Activated T-helper 17 cell treated with anti-CD3 and anti-CD28 coated beads, Interleukin-2, amount 50 U/mL, for 72 hours (primary cell): Measurements from ENCODE around the gene LRRTM2. TPM values are rescaled to one million over a fixed set of nuclear protein-coding genes. Genes with fewer than 3 reads are reported as not detected.
A peak's percentile ranks its signal among the peaks of the same experiment; 100 is the strongest.

Source experiments
- ATAC-seq: fragments of 150-1000 bp; cut with Tn5 transposase; replicated peaks from 2 replicates; pipeline ENCODE4 v1.10.0; 2021; ENCODE audit warnings: mild to moderate bottlenecking, moderate library complexity
- H3K27ac Mint-ChIP-seq: one replicate; pipeline ENCODE4 v1.8.0; 2022; ENCODE audit warnings: mixed read lengths
- H3K27me3 Mint-ChIP-seq: one replicate; pipeline ENCODE4 v1.8.0; 2022; ENCODE audit warnings: mixed read lengths
- H3K36me3 Mint-ChIP-seq: one replicate; pipeline ENCODE4 v1.8.0; 2022; ENCODE audit warnings: low read depth, mild to moderate bottlenecking, mixed read lengths
- H3K4me1 Mint-ChIP-seq: one replicate; pipeline ENCODE4 v1.8.0; 2022; ENCODE audit warnings: mixed read lengths
- H3K4me3 Mint-ChIP-seq: one replicate; pipeline ENCODE4 v1.8.0; 2022; ENCODE audit warnings: mild to moderate bottlenecking, mixed read lengths
- H3K9me3 Mint-ChIP-seq: one replicate; pipeline ENCODE4 v1.8.0; 2022; ENCODE audit warnings: mixed read lengths
- total RNA-seq, 2 donors: library from RNA; stranded (reverse); gene quantifications; one replicate each; pipeline ENCODE4 v1.2.3, GENCODE V29; 2022

Gene LRRTM2
- total RNA-seq, 2 donors from 2014 or later = 0.13 TPM; not detected in 1

DNA sequence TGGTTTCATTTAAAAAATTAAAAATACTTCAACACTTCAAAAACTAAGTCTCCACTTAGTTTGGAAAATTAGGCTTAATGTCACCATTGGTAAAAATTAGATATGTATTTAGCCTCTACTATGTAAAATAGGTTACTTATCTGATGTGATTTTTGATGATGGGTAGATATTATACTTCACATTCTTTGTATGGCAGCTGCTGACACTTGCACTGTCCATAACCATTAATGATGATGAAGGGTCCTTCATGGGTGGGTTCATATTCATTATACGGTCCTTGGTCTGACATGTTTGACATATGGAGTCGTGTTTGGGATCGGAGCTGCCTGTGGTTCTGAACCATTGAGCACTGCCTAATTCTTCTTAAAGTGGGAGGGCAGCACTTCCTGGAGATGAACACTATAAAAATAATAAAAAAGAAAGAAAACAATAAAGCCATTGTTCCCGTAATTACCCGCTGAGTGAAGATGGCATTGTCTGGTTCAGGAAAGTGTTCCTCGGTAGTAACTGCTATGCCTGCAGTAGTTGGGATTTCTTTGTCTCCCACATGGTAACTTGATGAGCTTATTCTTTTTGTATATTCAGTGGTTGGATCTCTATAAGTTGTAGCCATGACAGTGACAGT, 2.2 kb downstream of the LRRTM2 start:
- Mint-ChIP-seq H3K4me1 (peaks cover 14% of the 10 kb centered on the region), H3K27me3 (peaks cover 11% of the 10 kb centered on the region), H3K4me3 (no peak overlapping the region), H3K9me3 (no peaks in the 10 kb centered on the region), H3K36me3 (no peaks in the 10 kb centered on the region), H3K27ac (no peak overlapping the region)
- no peak for ATAC-seq

DNA sequence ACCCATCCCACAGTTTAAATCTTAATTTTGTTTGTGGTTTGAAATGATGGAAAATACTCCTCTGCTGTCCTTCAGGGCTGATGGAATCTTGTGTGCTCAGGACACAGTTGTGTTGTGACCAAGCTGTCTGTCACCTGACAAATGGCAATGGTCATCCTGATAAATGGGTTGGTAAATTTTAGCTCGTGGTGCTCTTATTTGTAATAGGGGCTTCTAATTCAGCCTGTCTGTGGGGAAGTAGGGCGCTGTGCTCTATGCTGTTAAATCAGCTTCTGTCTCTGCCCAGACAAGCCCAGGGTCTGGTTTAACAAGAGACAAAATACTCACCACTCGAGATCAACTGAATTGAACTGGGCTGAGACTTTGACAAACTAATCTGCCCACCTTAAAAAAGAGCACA, 4.5 kb downstream of the LRRTM2 start:
- no peak for ATAC-seq
- peak overlapping the region; percentile 39 for H3K4me3 Mint-ChIP-seq
- H3K27me3 Mint-ChIP-seq = peaks cover 11% of the 10 kb centered on the region
- no peaks in the 10 kb centered on the region for H3K9me3 Mint-ChIP-seq
- peaks cover 14% of the 10 kb centered on the region for H3K4me1 Mint-ChIP-seq
- no peak overlapping the region for H3K27ac Mint-ChIP-seq
- no peaks in the 10 kb centered on the region for H3K36me3 Mint-ChIP-seq

DNA sequence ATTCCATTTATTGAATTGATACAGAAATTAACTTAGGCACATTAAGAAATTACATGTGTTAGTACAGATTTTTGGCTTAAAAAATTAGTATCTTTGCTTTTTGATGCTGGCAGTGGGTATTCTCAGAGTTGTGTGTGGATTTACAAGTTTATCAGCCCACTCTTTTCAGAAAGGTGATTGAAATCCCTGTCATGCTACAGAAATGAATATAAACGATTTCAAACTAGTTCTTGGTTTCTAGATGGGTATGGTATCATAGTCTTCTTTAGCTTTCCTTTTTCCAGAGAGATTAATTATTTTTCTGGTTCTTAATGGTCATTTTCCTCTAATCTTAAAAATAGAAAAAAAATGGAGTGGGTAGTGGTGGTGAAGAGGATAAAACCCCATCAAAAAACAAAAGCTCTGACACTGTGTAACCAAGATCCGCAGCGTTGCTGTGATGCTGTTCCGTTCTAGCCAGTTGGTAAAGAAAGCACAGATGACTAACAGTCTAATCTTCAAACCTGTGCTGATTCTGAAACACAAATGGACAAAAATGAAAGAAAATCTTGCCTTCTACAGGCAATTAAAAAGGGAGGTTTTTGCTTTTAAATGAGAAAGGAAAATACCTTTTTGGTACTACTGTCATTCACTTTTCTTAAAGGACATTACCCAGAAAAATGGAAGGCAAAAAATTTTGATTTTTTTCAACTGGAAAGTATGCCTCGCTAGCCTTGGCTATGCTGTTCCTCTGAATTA, 5.2 kb downstream of the LRRTM2 start:
- H3K27me3 Mint-ChIP-seq = peaks cover 11% of the 10 kb centered on the region
- H3K4me1 Mint-ChIP-seq = peaks cover 14% of the 10 kb centered on the region
- H3K9me3 Mint-ChIP-seq = no peaks in the 10 kb centered on the region
- no peaks in the 10 kb centered on the region for H3K36me3 Mint-ChIP-seq
- H3K27ac Mint-ChIP-seq = peak overlapping the region; percentile 68
- ATAC-seq = peak; percentile 90
- H3K4me3 Mint-ChIP-seq = peak overlapping the region; percentile 39

DNA sequence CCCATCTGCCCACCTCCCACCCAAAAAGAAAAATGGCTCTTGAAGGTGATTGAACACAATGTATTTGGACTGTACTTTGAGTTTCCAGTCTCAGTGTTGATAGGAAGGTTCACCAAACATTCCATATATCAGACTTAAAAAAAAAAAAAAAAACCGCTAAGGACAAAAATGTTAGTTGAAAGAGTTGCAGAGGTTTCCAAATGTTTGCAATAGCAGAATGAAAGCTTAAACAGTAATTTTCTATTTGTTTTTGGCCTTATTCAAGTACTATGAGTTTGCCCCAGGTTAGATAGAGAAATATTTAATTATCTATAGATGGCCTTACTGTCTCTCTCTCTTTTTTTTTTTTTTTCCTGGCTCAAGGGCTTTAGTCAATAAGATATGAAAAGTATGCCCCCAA, 6.1 kb downstream of the LRRTM2 start:
- Mint-ChIP-seq H3K27ac (no peak overlapping the region), H3K36me3 (no peaks in the 10 kb centered on the region), H3K4me1 (peaks cover 14% of the 10 kb centered on the region), H3K27me3 (peaks cover 11% of the 10 kb centered on the region), H3K4me3 (no peak overlapping the region), H3K9me3 (no peaks in the 10 kb centered on the region)
- no peak for ATAC-seq

DNA sequence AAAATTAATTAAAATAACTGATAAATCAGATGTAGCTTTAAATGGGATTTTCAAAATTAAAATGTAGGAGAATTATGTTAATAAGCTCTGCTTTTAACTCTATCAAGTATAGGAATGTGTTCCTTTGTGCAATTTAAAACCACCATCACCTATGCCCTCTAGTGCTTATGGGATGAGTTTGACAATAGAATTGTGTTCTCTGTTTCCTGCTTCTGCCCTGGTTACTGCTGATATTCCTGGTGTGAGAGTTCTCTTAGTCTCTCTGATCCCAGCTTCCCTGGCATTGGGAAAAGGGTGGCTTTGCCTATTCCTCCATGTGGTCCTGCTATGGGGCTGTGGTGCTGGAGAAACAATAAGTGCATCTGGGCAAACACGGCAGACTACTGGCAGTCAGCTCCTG, 8.1 kb downstream of the LRRTM2 start:
- Mint-ChIP-seq H3K9me3 (no peaks in the 10 kb centered on the region), H3K27ac (no peak overlapping the region), H3K4me3 (no peak overlapping the region), H3K27me3 (peaks cover 11% of the 10 kb centered on the region), H3K36me3 (no peaks in the 10 kb centered on the region), H3K4me1 (peaks cover 14% of the 10 kb centered on the region)
- no peak for ATAC-seq

DNA sequence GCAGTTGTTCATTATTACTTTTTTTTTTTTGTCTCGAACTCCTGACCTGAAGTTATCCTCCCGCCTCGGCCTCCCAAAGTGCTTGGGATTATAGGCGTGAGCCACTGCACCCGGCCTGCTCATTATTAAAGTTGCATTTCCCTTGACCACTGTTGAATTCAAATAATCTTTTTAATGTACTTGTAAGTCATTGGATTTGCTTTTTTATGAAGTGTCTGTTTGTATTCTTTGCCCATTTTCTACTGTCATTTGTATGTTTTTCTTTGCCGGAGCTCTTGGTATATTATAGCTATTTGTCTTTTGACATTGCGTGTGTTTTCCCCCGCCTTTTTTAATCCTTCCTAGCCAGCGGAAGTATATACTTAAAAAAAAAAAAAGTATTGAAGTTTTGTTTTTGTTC, 22.0 kb downstream of the LRRTM2 start:
- no peak overlapping the region for H3K27ac Mint-ChIP-seq
- ATAC-seq = no peak

DNA sequence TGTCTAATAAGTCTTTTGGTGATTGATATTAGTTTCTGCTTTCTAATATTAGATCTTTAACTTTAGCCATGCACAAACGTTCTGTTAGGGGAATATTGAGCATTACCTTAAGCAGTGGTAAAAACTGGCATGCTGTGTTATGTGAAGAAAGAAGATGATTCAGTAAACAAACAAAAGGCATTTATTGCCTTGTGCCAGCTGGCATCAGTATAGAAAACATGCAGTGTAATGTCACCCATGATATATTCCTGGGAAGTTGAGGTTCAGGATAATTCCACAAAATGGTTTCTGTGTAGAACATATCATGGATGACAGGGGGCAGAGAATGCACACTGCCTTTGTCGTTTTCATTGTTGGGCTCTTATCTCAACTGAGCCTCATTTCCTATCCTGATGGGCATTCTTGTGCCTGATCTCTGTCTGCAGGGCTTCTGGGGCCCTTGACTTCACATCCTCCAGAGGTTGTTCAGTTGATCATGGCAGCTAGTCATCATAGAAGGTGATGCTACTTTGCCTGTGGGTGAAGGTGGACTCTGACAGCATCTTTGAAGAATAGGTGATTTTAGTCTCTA, 24.2 kb downstream of the LRRTM2 start:
- Mint-ChIP-seq H3K27ac (no peak overlapping the region), H3K27me3 (no peaks in the 10 kb centered on the region), H3K4me3 (no peak overlapping the region), H3K9me3 (no peaks in the 10 kb centered on the region), H3K36me3 (no peaks in the 10 kb centered on the region), H3K4me1 (no peaks in the 10 kb centered on the region)
- no peak for ATAC-seq

More for the DNA sequence above, 22.0 kb downstream of the LRRTM2 start:
- no peaks in the 10 kb centered on the region for H3K27me3 Mint-ChIP-seq
- no peak overlapping the region for H3K4me3 Mint-ChIP-seq
- no peaks in the 10 kb centered on the region for H3K36me3 Mint-ChIP-seq
- no peaks in the 10 kb centered on the region for H3K4me1 Mint-ChIP-seq
- no peaks in the 10 kb centered on the region for H3K9me3 Mint-ChIP-seq

DNA sequence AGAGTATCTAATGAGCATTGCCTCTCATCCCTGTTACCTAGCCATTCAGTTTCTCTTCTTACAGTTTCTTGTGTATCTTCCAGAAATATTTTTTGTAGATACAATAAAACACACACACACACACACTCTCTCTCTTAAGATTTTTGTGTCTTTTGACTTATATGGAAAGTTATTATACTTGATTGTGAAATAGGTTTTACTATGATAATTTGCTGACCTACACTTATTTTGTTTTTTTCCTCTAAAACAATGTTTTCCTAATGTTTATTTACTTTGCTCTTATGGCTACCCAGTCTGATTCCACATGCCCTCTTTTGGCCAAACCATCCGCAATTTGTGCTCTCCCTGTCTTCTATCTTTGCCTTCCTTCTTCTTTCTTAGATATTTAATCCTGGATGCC, 25.3 kb downstream of the LRRTM2 start:
- Mint-ChIP-seq H3K27me3 (no peaks in the 10 kb centered on the region), H3K36me3 (no peaks in the 10 kb centered on the region), H3K4me3 (no peak overlapping the region), H3K4me1 (no peaks in the 10 kb centered on the region), H3K27ac (no peak overlapping the region), H3K9me3 (no peaks in the 10 kb centered on the region)
- no peak for ATAC-seq

DNA sequence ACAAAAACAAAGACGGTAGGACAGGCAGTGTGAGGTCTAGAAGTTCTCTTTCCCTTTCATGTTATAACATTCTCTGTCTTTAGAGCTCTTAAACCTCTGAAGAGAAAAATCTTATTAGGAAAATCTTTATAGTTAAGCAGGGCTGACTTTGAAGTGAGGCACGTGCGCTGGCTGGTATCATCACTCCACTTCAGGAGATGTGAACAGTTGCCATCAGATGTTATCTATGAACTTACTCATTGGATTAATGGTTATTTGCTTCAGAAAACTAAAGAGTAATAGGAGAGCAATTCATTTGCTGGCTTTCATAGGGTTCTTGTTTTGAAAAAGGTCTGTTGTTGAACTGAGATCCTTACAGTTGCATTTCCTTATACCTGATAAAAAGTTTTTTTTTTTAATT, 25.7 kb downstream of the LRRTM2 start:
- H3K4me1 Mint-ChIP-seq = no peaks in the 10 kb centered on the region
- no peaks in the 10 kb centered on the region for H3K36me3 Mint-ChIP-seq
- no peak overlapping the region for H3K4me3 Mint-ChIP-seq
- no peaks in the 10 kb centered on the region for H3K9me3 Mint-ChIP-seq
- ATAC-seq = no peak
- no peak overlapping the region for H3K27ac Mint-ChIP-seq
- H3K27me3 Mint-ChIP-seq = no peaks in the 10 kb centered on the region

DNA sequence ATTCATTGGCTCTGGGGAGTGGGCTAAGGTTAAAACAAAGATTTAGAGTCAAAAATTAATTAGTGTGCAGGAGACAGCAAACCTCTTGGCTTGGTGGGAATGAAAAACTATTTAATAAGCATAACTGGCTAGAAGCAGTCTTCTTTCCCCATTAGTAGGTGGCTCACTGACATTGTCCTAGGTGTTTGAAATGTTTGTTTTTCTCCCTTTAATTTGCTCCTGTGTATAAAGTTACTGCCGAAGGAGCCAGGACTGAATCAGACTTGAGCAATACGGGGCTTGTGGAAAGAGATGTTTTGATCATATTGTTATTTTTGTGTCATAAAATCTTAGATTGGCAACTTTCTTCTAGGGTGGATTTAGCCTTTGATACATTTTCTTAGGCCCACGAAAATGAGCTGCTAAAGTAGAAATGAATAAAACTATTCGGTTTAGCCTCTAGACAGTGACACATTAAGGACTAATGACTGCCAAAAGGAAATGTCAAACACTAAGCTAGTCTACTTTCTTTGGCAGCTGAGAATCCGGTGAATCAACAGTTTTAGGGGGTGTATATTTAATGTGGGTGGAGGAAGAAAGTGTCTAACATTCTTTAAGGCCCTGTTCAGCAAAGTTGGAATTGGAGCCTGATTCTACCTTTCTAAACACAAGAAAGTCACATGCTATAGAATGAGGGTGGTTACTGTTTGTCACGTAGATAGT, 30.2 kb downstream of the LRRTM2 start:
- Mint-ChIP-seq H3K27ac (no peak overlapping the region), H3K4me1 (peaks cover 9% of the 10 kb centered on the region), H3K36me3 (no peaks in the 10 kb centered on the region), H3K4me3 (no peak overlapping the region), H3K27me3 (no peaks in the 10 kb centered on the region), H3K9me3 (no peaks in the 10 kb centered on the region)
- ATAC-seq = no peak

DNA sequence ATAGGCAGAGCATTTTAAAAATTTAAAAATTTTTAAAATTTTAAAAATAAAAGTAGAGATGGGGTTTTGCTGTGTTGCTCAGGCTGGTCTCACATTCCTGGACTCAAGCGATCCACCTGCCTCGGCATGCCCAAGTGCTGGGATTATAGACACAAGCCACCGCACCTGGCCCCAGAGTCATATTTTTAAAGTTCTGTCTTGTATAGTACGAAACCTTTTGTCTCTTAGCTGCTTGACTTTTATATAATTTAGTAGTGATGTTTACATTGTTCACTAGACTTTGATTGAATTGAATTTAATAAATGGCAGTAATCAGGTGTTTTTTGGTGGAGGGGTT, 31.0 kb downstream of the LRRTM2 start:
- H3K27ac Mint-ChIP-seq = no peak overlapping the region
- no peak overlapping the region for H3K4me3 Mint-ChIP-seq
- no peaks in the 10 kb centered on the region for H3K27me3 Mint-ChIP-seq
- no peak for ATAC-seq
- no peaks in the 10 kb centered on the region for H3K36me3 Mint-ChIP-seq
- H3K4me1 Mint-ChIP-seq = peaks cover 9% of the 10 kb centered on the region
- no peaks in the 10 kb centered on the region for H3K9me3 Mint-ChIP-seq

DNA sequence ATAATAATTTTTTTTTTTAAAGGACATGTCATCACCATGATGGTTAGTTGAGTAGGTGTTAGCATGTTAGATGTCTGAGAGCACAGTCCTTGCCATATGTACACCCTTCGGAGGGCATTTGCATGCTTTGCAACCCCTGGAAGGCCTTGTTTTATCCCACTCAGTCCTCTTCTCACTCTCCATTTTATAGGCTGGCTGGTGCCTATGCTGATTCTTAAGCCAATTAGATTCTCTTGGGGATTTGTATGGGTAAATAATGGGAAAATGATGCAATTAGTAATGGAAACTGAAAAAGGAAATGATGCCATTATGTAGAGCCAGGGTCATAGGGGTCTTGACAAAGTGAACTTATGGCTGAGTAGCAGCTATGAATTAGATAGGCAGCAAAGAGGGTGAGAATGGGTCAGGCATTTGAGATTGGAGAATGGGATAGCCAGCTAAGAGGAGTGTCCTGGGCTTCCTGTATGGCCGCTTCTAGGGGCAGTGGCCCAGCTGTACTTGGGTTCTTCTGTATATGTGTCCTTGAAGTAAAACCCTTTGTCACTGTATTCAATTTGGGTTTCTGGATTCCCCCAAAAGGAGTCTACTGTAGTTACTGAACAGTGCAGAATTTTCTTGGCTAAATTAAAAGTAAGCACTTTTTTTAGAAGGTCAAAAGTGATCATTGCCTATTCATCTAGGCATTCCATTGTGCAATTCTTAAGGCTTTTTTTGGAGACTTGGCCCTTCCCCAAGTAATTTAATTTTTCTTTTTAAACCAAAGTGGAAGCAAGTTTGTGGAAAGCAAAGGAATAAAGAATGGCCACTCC, 31.6 kb downstream of the LRRTM2 start:
- H3K27ac Mint-ChIP-seq = no peak overlapping the region
- H3K27me3 Mint-ChIP-seq = no peaks in the 10 kb centered on the region
- ATAC-seq = no peak
- peaks cover 9% of the 10 kb centered on the region for H3K4me1 Mint-ChIP-seq
- H3K36me3 Mint-ChIP-seq = no peaks in the 10 kb centered on the region
- H3K4me3 Mint-ChIP-seq = no peak overlapping the region
- H3K9me3 Mint-ChIP-seq = no peaks in the 10 kb centered on the region

DNA sequence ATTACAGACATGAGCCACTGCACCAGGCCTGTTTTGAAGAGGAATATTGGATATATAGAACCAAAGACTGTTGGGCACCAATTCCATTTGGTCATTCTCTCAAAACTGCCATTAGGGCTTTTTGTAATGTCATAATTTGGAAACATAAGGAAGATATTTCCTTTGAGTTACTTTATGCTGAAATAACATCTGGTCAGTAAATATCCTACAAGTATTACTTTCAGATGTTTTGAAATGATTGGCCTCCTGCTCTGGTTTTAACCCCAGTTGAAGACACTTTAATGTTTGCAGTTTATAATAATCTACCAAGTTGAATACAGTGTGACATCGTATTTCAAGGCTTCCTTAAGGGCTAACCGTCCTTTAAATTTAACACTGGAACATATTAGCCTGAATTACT, 33.6 kb downstream of the LRRTM2 start:
- no peak for ATAC-seq
- H3K4me3 Mint-ChIP-seq = no peak overlapping the region
- H3K4me1 Mint-ChIP-seq = peaks cover 9% of the 10 kb centered on the region
- no peaks in the 10 kb centered on the region for H3K36me3 Mint-ChIP-seq
- H3K27me3 Mint-ChIP-seq = no peaks in the 10 kb centered on the region
- H3K27ac Mint-ChIP-seq = no peak overlapping the region
- no peaks in the 10 kb centered on the region for H3K9me3 Mint-ChIP-seq

DNA sequence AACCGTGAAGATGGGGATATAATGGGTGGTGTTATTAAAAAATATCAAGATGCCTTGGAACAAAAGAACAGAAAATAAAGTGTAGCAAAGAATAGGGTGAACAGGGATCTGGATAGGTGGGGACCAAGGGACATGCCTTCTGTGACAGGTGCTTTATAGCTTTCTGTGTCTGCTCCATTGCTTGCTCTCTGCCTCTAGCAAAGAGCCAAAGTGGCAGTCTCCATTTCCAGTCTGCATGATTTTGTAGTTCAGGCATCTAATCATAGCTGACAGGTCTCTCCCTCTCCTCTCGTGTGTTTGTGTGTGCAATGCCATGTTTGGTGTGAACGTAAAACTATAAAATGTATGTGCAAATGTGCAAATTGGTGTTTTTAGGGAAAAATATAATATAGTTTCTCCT, 35.0 kb downstream of the LRRTM2 start:
- ATAC-seq = no peak
- Mint-ChIP-seq H3K27ac (no peak overlapping the region), H3K4me3 (no peak overlapping the region), H3K9me3 (no peaks in the 10 kb centered on the region), H3K4me1 (peaks cover 9% of the 10 kb centered on the region), H3K27me3 (no peaks in the 10 kb centered on the region), H3K36me3 (no peaks in the 10 kb centered on the region)
